Mucosa of rectum (tissue), 2 donors: ENCODE measurements around the gene STAT6.
A peak's percentile ranks its signal among the peaks of the same experiment; 100 is the strongest.

Source experiments
- H3K27ac ChIP-seq, 2 donors: one replicate each; pipeline ENCODE4 v1.7.0; 2013; ENCODE audit warnings: inconsistent platforms in 2 of 2, low read depth in 2 of 2, low read length in 2 of 2
- H3K27me3 ChIP-seq, 2 donors: one replicate each; pipeline ENCODE4 v1.7.0; 2013; ENCODE audit warnings: low read length in 2 of 2; ENCODE audit not compliant: control insufficient read depth in 2 of 2, insufficient read depth in 2 of 2
- H3K36me3 ChIP-seq, 2 donors: one replicate each; pipeline ENCODE4 v1.7.0; 2013; ENCODE audit warnings: low read length in 2 of 2; ENCODE audit not compliant: control insufficient read depth in 2 of 2, insufficient read depth in 2 of 2
- H3K4me1 ChIP-seq, 2 donors: one replicate each; pipeline ENCODE4 v1.7.0; 2013; ENCODE audit warnings: low read length in 2 of 2, mild to moderate bottlenecking in 1 of 2; ENCODE audit not compliant: control insufficient read depth in 2 of 2, insufficient read depth in 2 of 2
- H3K4me3 ChIP-seq, 2 donors: one replicate each; pipeline ENCODE4 v1.7.0; 2013; ENCODE audit warnings: low read length in 2 of 2
- H3K9ac ChIP-seq, 2 donors: one replicate each; pipeline ENCODE4 v1.7.0; 2013; ENCODE audit warnings: low read length in 2 of 2, low read depth in 1 of 2, mild to moderate bottlenecking in 1 of 2
- H3K9me3 ChIP-seq, 2 donors: one replicate each; pipeline ENCODE4 v1.7.0; 2013; ENCODE audit warnings: low read length in 2 of 2; ENCODE audit not compliant: control insufficient read depth in 2 of 2
- donor health status: healthy.
- donor health status: Normal muscosa, but diverticular disease.

The STAT6 gene

DNA sequence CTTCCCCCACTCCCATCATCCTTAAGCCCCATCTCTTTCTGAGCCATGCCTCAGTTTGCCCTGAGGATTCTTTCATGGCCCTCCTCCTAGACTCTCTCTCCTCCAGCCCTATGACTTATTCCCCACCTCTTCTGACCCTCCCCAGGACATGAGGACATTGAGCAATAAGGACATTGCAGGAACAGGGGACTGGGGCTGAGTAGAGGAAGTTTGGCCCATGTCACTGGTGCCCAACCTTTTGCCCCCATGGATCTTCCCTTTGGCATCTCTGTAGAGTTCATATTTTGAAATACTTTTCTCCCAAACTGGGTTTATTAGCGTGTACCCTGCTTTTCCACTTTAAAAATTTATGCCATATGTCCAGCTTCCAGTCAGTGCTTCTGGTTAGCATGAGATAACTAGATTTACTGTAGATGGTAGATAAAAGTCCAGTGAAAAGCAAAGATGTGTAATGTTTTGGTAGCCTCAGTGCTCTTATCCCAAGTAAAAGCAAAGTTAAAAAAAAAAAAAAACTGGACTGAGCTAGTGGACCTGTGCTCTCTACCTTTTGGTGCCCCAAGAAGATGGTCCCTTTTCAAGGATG is 42.3 kb upstream of the STAT6 start:
- Histone ChIP-seq H3K27ac (peak overlapping the region in 1 of 2 donors; percentile 74), H3K4me3 (no peak overlapping the region), H3K27me3 (no peaks in the 10 kb centered on the region), H3K9me3 (no peaks in the 10 kb centered on the region), H3K9ac (no peak overlapping the region), H3K4me1 (peaks cover 34 to 40% of the 10 kb centered on the region in 2 donors), H3K36me3 (peaks cover 41 to 54% of the 10 kb centered on the region in 2 donors)

DNA sequence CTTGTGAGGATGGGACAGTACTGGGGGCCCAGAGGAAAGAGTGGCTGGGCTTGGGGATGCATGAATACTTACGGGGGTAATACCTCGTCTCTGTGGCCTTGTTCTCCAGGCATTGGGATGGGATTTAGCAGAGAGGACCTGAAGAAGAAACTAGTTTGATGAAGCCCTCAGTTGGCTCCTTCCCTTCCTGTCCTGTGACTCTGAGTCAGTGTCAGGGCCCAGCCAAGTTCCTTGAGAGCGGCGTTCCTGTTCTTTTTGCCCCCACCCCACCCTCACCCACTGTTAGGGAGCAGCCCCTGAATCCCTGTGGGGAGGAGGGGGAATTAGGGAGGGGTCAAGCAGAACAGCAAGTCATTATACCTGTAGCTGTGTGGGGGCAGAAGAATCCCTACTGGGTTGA is 41.5 kb upstream of the STAT6 start:
- peaks cover 32 to 47% of the 10 kb centered on the region in 2 donors for H3K36me3 ChIP-seq
- H3K9me3 ChIP-seq: no peaks in the 10 kb centered on the region
- peaks cover 43 to 49% of the 10 kb centered on the region in 2 donors for H3K4me1 ChIP-seq
- H3K4me3 ChIP-seq: no peak overlapping the region
- H3K27ac ChIP-seq: peak overlapping the region; percentile 54 to 74
- no peaks in the 10 kb centered on the region for H3K27me3 ChIP-seq
- H3K9ac ChIP-seq: no peak overlapping the region

DNA sequence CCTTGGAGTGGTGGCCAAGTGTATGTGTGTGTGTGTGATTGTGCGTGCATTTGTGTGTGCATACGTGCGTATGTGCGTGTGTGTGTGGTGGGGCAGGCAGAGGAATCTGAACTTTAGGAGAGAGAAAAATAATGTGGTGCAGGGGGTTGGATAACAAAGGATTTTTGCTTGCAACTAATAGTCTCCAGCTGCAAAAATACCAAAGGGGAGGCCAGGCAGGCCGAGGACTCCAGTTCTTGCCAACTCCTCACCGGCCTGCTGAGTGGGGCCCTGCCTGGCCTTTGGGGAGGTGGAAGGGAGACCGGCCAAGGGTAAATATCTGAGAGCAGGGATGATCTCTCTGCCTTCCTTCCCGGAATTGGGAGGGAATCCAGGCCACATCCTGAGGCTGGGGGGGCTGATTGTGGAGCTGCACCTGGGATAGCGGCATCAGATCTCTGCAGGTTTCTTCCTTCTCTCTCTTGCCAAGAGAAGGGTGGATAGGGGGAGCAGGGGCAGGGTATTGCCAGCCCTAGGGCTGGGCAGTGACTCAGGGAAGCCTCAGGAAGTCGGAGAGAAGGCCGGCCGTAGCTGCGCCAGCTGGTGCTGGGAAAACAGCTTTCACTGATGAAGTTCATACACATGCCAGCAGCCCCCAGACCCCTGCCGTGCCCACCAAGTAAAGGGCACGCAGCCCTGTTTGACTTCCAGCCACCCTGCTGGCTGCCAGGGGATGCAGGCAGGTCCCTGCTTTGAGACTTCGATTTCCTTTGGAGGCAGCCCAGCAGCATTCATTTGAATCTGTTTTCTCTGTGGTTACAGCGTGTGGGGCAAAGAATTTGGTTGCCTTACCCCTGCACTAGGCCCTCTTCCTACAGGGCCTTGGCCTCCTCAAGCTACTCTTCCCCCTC is 40.8 kb upstream of the STAT6 start:
- Histone ChIP-seq H3K4me1 (peaks cover 49 to 55% of the 10 kb centered on the region in 2 donors), H3K36me3 (peaks cover 30 to 42% of the 10 kb centered on the region in 2 donors), H3K27me3 (no peaks in the 10 kb centered on the region), H3K27ac (peak overlapping the region; percentile 54 to 74), H3K9me3 (no peaks in the 10 kb centered on the region), H3K9ac (no peak overlapping the region), H3K4me3 (no peak overlapping the region)

DNA sequence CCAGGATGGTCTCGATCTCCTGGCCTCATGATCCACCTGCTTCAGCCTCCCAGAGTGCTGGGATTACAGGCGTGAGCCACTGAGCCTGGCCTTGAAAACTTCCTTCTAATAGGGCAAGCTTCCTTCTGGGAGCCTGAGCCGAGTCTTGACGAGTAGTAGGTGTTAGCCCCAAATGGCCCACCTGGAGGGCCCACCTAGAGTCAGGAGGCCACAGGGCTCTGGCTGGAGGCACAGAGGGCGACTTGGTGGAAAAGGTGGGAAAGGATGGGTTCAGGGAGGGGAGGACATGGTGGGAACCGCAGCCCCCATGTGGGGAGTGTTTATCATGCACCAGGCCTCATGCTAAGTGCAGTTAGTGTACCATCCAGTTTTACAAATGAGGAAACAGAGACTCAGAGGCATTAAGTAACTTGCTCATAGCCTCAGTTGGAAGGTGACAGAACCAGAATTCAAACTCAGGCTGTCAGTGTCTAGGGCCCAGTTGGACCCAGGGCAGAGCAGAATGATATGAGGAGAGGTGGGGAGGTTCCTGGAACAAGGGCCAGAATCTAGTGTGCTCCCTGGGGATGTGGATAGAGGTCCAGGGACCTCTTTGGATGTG is 39.3 kb upstream of the STAT6 start:
- peaks cover 62 to 69% of the 10 kb centered on the region in 2 donors for H3K4me1 ChIP-seq
- H3K27ac ChIP-seq: peak overlapping the region; percentile 2 to 93
- H3K27me3 ChIP-seq: no peaks in the 10 kb centered on the region
- no peaks in the 10 kb centered on the region for H3K9me3 ChIP-seq
- H3K36me3 ChIP-seq: peaks cover 25 to 34% of the 10 kb centered on the region in 2 donors
- H3K4me3 ChIP-seq: no peak overlapping the region
- H3K9ac ChIP-seq: no peak overlapping the region

DNA sequence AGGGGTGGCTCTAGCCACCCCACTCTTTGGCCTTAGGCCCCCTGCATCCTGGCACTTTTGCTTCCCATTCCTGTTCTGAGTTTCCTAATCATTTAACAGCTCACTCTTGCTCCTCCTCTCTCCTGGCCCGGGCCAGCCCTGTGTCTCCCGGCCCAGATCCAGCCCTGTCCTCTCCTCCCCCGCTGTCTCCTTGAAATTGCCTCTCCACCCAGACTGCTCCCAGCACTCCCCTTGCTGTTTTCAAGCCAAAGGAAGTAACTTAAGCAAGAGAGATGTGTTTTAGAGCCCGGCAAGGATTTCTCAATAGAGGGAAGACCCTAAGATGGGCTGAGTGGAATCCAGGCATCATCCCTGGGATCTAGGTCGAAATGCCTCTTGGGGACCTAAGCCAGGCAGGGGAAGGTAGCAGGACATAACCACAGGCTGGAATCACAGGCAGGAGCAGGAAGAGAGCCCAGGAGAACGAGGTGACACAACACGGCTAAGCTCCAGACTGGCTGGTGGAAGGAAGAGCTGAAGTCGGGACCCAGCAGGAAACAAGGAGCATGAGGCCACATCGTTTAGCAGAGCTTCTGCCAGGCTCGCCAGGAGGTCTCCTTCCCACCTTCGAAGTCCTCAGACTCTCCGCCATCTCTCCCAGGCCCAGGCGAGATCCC is 38.2 kb upstream of the STAT6 start:
- Histone ChIP-seq H3K27me3 (no peaks in the 10 kb centered on the region), H3K4me1 (peaks cover 63 to 73% of the 10 kb centered on the region in 2 donors), H3K4me3 (peak overlapping the region; percentile 6 to 26), H3K9me3 (no peaks in the 10 kb centered on the region), H3K9ac (peak overlapping the region; percentile 57 to 68), H3K36me3 (peaks cover 24 to 35% of the 10 kb centered on the region in 2 donors), H3K27ac (peak overlapping the region; percentile 81 to 93)

DNA sequence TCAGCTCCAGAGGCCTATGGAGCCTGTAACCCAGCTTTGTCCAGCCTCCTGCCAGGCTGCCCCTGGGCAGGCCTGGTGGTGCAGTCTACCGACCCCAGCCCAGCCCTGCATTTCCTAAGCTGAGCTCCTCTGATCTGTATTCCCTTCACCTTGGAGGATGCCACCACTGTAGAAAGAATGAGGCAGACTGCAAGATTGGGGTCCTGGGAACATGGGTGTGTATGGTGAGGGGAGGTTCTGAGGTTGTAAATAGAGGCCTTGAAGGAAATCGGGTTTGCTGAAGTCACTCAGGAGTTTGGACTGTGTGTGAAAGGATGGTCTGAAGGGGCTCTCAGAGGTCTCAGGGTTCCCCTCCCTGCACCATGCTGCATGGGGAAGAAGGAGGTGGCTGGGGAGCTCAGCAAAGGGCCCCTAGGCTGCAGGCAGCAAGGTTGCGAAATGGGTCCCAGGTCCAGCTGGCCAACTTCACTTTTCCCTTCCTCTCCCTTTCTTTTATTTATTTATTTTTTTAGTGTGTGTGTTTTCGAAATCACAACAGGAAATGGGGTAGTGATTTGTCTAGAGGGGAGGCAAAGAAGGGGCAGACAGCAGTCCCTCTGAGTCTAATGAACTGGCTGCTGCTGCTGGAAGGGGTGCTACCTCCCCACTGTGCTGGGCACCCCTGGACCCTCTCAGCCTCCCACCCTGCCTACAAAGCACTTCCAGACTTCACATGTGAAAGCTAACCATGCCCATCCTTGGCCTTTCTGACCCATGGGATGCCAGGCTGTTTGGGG is 37.5 kb upstream of the STAT6 start:
- Histone ChIP-seq H3K27me3 (no peaks in the 10 kb centered on the region), H3K9ac (peak overlapping the region; percentile 57 to 68), H3K27ac (peak overlapping the region; percentile 81 to 93), H3K9me3 (no peaks in the 10 kb centered on the region), H3K4me1 (peaks cover 63 to 73% of the 10 kb centered on the region in 2 donors), H3K36me3 (peaks cover 20 to 34% of the 10 kb centered on the region in 2 donors), H3K4me3 (peak overlapping the region; percentile 2 to 37)

DNA sequence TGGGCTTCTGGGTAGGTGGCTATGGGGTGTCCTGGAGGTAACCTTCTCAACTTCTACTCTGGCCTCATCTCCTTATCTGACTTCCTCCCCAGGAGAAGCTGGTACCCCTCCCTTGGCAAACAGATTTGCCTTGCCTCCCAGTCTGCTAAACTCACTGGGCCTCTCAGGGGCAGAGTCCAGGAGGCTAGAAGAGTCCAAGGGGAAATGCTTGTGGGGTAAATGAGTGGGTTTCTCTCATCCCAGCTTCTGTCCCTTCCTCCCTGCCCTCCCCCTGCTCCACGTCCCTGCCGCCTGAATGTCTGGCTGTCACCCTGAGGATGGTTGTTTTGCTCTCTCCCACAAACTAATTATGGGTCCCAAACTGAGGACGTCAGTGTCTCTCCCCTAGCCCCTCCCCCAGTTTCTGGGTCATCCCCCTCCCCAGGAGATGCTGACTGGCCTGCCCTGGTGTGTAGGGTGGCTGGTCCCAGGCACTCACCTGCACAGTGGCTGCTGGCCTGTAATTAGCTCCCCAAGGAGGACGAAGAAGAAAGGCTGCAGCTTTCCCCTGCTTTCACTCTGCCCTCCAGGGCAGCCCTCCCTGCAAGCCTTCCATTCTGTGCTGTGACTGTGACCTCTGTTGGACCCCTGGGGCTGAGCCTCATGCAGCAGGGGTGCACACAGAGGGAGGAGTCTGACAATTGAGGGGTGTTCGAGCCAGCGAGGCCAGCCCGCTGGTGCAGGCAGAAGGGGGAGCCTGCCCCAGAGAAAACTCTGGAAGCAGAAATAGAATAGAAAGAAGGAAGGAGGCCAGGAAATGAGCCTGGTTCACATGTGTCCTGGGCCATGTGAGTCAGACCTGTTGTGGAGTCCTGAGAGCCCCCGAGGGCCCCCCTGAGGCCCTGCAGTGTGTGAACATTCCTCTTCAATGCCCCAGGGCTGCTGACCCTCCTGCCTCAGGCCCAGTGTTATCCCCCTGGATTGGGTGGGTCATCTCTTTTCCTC is 36.1 kb upstream of the STAT6 start, which contains the start of gene LRP1-AS:
Gene LRP1-AS (minus strand): TSS at position 659 of the 984 bp plus-strand sequence.
- Histone ChIP-seq H3K36me3 (peaks cover 27 to 42% of the 10 kb centered on the region in 2 donors), H3K9me3 (no peaks in the 10 kb centered on the region), H3K4me1 (peaks cover 62 to 64% of the 10 kb centered on the region in 2 donors), H3K27me3 (no peaks in the 10 kb centered on the region), H3K27ac (peak within 1 kb of the TSS; percentile 85 to 93), H3K4me3 (peak within 1 kb of the TSS; percentile 27 to 37), H3K9ac (peak within 1 kb of the TSS; percentile 45 to 68)

DNA sequence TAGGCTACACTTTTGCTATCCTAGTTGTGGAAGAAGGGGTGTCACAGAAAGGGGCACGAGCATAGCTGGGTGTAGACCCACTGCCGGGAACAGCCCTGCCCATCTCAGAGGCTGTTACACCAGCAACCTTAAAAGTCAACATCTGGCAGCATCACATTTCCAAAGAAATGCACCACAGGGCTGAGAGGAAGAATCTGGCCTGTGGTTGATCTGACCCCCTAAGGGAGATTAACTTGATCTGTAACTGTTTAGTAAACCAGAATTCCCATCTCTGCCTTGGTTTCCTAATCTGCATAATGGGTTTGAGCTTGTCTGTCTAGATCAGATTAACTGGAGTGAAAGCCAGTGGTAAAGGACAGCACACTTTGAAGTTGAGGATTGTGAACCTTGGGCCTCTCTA is 34.9 kb upstream of the STAT6 start:
- Histone ChIP-seq H3K4me3 (no peak overlapping the region), H3K27me3 (no peaks in the 10 kb centered on the region), H3K9me3 (no peaks in the 10 kb centered on the region), H3K36me3 (peaks cover 34 to 48% of the 10 kb centered on the region in 2 donors), H3K9ac (peak overlapping the region in 1 of 2 donors; percentile 34), H3K4me1 (peaks cover 53 to 55% of the 10 kb centered on the region in 2 donors), H3K27ac (peak overlapping the region; percentile 85 to 93)
